ENCODE data around the gene TNC. TPM values are rescaled to one million over a fixed set of nuclear protein-coding genes. Genes with fewer than 3 reads are reported as not detected.

Gene TNC
- total and polyA plus RNA-seq, 10 of the 15 experiments (the other 5 are each of a cell fraction or from before 2014, with no cell fraction given), result 0.05 to 4.2 (median 0.14) TPM

- DNase-seq (ENCODE audit: low read depth, low spot score) (no peak), FAIRE-seq (no peak), ATAC-seq (no peak)
- ChIA-PET CTCF (interaction anchor here (1.9 kb wide), 1 partner anchor 24 kb away, joined by 6 read pairs; no protein-coding TSS in a partner anchor), SMC1A (ENCODE audit: uncharacterized antibody, unreplicated experiment) (interaction anchor here (0.7 to 7.7 kb wide), 9 partner anchors 9 to 76 kb away, joined by 3 to 49 read pairs (median 5); no protein-coding TSS in a partner anchor), POLR2A (no interaction called here), RAD21 (ENCODE audit: unreplicated experiment) (interaction anchor here (2.4 kb wide), 1 partner anchor 21 kb away, joined by 28 read pairs; no protein-coding TSS in a partner anchor)
- H2AFZ ChIP-seq (ENCODE audit: control insufficient read depth, low read depth, low read length), result no peak overlapping the region
- TF ChIP-seq CBFB (IDR thresholded peaks at IDR 0.05; ENCODE audit: low read depth), result no peak
- TF ChIP-seq GABPA (IDR thresholded peaks at IDR 0.05; ENCODE audit: low read depth), result no peak
- no peak for TF ChIP-seq BHLHE40 (IDR thresholded peaks at IDR 0.05; ENCODE audit: borderline replicate concordance in 1 of 2, low read depth in 2 of 2, low read length in 1 of 2)
- no peak for TF ChIP-seq E4F1 (IDR thresholded peaks at IDR 0.05; ENCODE audit: borderline replicate concordance, partially characterized antibody)
- TF ChIP-seq ZNF592 (IDR thresholded peaks at IDR 0.05), result no peak
- no peak for TF ChIP-seq POLR2AphosphoS5 (IDR thresholded peaks at IDR 0.05; ENCODE audit: low read length)
- no peak for TF ChIP-seq ZSCAN29 (IDR thresholded peaks at IDR 0.05)
- WGBS (ENCODE audit: insufficient coverage, insufficient replicate concordance, low lambda C conversion rate, missing lambda C conversion rate), result 15% methylated on average over 6 of the region's 6 CpGs
- H3K36me3 ChIP-seq (ENCODE audit: control insufficient read depth in 2 of 2, insufficient read depth in 2 of 2, low read length in 1 of 2), result no peaks in the 10 kb centered on the region
- H3K27me3 ChIP-seq (replicated peaks in 1 of 2; ENCODE audit: control insufficient read depth in 2 of 2, insufficient read depth in 2 of 2, low read length in 1 of 2), result no peaks in the 10 kb centered on the region; a peak in 1 of 4 replicates
- no peak overlapping the region for H3K9ac ChIP-seq (ENCODE audit: control insufficient read depth, insufficient read depth, low read length)
- intact Hi-C loops (cut with micrococcal nuclease; ENCODE audit: unreplicated experiment) (no loop called here), in situ Hi-C loops (cut with MboI) (no loop called here)
- no peak overlapping the region for H3K4me2 ChIP-seq (ENCODE audit: control insufficient read depth, insufficient read depth)
- H3K4me3 ChIP-seq, result no peak overlapping the region
- no peak overlapping the region for H3K27ac ChIP-seq (ENCODE audit: control insufficient read depth, insufficient read depth)
- H3K79me2 ChIP-seq (ENCODE audit: control insufficient read depth, insufficient read depth, low read length), result no peaks in the 10 kb centered on the region
- BruUV-seq (replicated peaks), result no TSS peak
- no peaks in the 10 kb centered on the region for H4K20me1 ChIP-seq (ENCODE audit: control insufficient read depth, insufficient read depth)
- H3K4me1 ChIP-seq (ENCODE audit: control insufficient read depth, insufficient read depth, low read length), result 0 out of 2 replicates have a peak, but pooled peaks cover 3% of the 10 kb centered on the region
- no peaks in the 10 kb centered on the region for H3K9me3 ChIP-seq (replicated peaks; ENCODE audit: control insufficient read depth, insufficient read depth, low read length)
These were observed 127.1 kb downstream of the TNC start for GRCh38 chr9:114990901-114991300.
